Endometrial microvascular endothelial cells (primary cell): ENCODE measurements around the gene AFDN. TPM values are rescaled to one million over a fixed set of nuclear protein-coding genes. Genes with fewer than 3 reads are reported as not detected.

Source experiments
- in situ Hi-C: cut with HindIII; loops from 2 replicates; pipeline ENCODE4 v1.10.0; 2017; ENCODE audit warnings: low sequenced_read_pairs, low pct_unique_long_range_greater_than_20kb; ENCODE audit errors: inconsistent ontology term
- total RNA-seq: library from RNA; depleted of rRNA; stranded (reverse); fragments of >200 nt; gene quantifications from one replicate; pipeline ENCODE4 v1.2.3, GENCODE V29; 2015; ENCODE audit errors: inconsistent ontology term

AFDN gene
- total RNA-seq, 1 donor from 2014 or later: 43.0 TPM

DNA sequence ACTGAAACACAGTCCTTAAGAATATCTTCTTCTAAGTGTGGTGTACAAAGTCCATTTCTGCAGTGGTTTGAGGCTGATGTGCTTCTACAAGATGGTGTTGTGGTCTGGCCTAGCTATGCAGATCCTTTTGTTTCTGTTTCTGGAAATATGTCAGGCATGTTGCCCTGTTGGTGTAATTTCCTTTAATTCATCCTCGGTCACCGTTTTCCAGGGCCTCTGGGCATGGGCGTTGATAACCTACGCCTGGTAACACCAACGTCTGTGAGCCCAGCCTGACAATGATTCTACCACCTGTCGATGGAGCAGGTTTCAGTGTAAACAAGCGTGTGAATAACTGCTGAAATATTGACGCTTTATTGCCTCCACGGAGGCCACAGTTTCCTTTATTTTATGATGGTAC, 33.3 kb upstream of the AFDN start:
- in situ Hi-C loops: no loop called here

- in situ Hi-C loops: no loop called here
Measured at GRCh38 chr6:167794161-167795157, 32.3 kb upstream of the AFDN start.

- in situ Hi-C loops: no loop called here
Measured at GRCh38 chr6:167795321-167795811, 31.3 kb upstream of the AFDN start.

DNA sequence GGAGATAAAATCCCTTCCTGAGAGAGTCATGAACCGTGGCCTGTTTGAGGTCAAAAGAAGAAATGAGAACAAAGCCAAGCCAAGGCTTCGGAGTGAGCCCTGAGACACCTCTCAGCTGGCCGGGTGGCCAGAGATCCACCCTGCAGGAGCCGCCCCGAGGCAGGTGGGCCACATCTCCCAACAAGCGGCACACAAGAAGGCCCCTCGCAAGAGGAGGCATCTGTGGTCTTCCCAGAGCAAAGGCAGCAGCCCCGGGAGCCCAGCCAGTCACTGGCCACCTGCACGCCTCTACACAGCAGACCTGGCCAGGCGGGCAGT, 30.9 kb upstream of the AFDN start:
- in situ Hi-C loops: no loop called here

GRCh38 chr6:167796192-167796981, 30.3 kb upstream of the AFDN start:
- in situ Hi-C loops: no loop called here

- in situ Hi-C loops: no loop called here
Measured at GRCh38 chr6:167797011-167797471, 29.7 kb upstream of the AFDN start.

- in situ Hi-C loops: no loop called here
Measured at GRCh38 chr6:167797476-167798265, 29.0 kb upstream of the AFDN start.

DNA sequence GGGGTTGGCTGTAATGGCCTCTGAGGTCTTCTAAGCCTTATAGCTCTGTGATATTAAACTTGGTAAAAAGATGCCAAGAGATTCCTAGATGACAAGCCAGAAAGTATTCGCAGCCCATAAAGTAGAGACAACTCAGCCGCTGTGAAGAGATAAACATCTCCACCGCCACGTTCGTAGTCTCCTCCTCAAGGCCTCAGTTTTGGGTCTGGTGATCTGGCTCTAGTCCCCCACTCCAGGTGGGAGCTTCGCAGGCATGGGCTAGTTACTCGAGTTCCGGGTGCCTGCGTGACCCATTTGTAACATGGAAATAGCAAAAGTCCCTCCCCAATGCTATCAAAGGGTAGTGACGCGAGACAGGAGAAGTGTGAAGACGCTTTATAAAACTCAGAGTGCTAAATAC, 28.3 kb upstream of the AFDN start:
- in situ Hi-C loops: no loop called here

DNA sequence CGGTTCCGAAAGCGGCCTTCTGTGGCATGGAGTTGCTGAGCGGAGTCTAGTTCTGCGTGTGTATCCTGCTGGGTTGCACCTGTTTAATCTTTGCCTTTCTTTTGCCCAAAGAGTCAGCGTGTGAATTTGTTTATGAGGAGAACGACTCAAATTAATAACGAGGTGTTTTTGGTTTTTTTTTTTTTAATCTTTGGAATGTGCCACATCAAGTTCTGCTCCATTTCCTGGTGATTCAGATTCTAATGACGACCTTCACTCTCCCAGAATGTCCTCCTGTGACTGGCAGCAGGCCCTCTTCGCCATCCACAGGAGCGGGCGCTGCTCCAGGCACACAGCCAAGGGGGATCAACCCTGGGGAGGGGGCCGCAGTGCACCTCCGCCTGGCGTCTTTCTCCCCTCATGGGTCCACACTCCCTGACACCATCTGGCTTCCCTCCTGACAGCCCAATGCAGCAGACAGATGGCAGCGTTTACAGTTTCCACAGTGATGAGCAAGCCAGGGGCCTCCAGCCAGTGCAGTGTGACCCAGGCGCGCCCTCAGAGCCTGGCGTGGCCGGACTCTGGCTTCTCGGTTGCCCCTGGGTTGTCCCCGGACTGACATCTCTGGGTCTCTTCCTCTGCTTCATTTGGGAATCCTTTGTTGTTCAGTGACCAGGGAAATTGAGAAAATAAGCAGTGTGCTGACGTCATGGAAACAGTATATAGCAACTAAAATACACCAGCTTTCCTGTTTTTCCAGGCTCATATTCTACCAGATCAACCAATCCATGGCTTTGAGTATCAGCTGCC, 27.5 kb upstream of the AFDN start:
- in situ Hi-C loops: no loop called here

DNA sequence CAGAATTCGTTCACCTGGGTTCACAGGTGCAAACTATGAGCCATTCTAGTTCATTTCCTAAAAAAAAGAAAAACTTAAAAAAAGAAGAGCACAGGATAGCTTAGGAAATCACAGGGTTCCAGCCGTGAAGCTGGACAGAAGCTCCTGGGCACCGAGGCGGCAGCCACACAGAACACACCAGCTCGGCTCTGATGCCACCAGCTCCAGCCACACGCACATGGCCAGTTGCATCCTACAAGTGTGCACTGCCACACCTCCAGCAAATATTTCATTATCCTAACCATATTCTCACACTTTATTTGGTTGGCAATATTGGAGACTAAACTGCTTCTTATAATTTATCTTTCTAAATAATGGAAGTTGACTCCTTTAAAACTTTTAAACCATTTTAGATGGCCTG, 26.2 kb upstream of the AFDN start:
- in situ Hi-C loops: no loop called here

DNA sequence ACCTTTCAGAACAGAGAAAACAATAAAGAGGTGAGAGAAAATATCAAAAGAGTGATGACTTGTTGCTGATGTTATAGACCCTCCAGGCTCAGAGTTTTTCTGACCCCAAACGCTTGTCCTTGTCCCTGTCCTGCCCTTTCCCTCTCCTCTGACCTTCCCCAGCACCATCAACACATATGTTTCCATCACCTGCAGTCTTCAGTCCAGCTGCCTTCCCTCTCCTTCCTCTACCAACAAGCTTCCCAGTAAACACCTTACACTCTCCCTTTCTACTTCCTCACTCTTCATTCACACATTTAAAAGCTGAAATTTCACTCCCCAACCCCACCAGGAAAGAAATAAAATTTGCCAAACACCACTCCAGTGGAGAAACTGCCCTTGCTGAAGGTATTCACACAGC, 25.4 kb upstream of the AFDN start:
- in situ Hi-C loops: no loop called here

GRCh38 chr6:167802339-167802738, 24.4 kb upstream of the AFDN start:
- in situ Hi-C loops: no loop called here

DNA sequence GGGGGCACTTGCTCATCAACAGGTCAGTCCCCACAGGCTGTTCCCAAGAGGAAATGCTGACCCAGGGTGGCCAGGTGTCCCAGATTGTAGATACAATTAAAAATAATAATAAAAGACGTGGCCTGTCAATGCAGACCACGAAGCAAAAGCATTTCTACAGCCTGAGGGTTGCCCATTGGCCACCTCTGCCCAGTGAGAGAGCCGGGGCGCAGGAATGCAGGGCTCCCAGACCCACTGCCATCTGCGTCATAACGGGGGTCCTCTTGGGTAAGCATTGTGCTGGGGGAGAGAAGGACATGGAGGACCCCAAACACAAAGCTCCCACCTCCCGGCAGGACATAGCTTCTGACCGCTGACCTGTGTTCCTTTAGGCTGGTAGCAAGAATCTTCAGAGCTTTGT, 22.9 kb upstream of the AFDN start:
- in situ Hi-C loops: no loop called here

- in situ Hi-C loops: no loop called here
Measured at GRCh38 chr6:167804281-167805013, 22.3 kb upstream of the AFDN start.

GRCh38 chr6:167805349-167806060, 21.2 kb upstream of the AFDN start:
- in situ Hi-C loops: no loop called here

GRCh38 chr6:167806061-167806700, 20.5 kb upstream of the AFDN start:
- in situ Hi-C loops: no loop called here

- in situ Hi-C loops: no loop called here
Measured at GRCh38 chr6:167807200-167807599, 19.5 kb upstream of the AFDN start.
